K562 (cell line): ENCODE data around the gene UPF1. TPM values are rescaled to one million over a fixed set of nuclear protein-coding genes. Genes with fewer than 3 reads are reported as not detected.

Source experiments
- ARID3A ChIP-seq: IDR thresholded peaks from 2 replicates; pipeline ENCODE4 v1.6.1; 2012; ENCODE audit warnings: low read depth, low read length, improper control_type of control experiment, borderline replicate concordance
- CBX2 ChIP-seq: fragments of 200-600 bp; sonication (generic); IDR thresholded peaks from one replicate; pipeline ENCODE4 v1.6.1; 2012; ENCODE audit warnings: mild to moderate bottlenecking, low read length, inconsistent platforms; ENCODE audit not compliant: insufficient read depth, poor library complexity, severe bottlenecking
- CREB5 ChIP-seq: fragments of 250-450 bp; sonication (Bioruptor Pico); IDR thresholded peaks from 2 replicates; pipeline ENCODE4 v1.5.0; 2020; ENCODE audit warnings: mild to moderate bottlenecking
- DDX20 ChIP-seq: fragments of 450-650 bp; IDR thresholded peaks from 2 replicates; pipeline ENCODE4 v1.6.1; 2016; ENCODE audit warnings: missing genetic modification characterization, low read depth, mild to moderate bottlenecking, missing compliant biosample characterization, moderate library complexity
- ETV5 ChIP-seq: sonication (generic); formaldehyde crosslinking; IDR thresholded peaks from 2 replicates; pipeline ENCODE4 v1.4.0; 2020; ENCODE audit warnings: low read depth, mild to moderate bottlenecking, missing genetic modification reagents
- IRF2 ChIP-seq: sonication (generic); formaldehyde crosslinking; IDR thresholded peaks from 2 replicates; pipeline ENCODE4 v1.8.1; 2022; ENCODE audit warnings: mild to moderate bottlenecking, missing genetic modification reagents
- KDM1A ChIP-seq, 2 experiments: fragments of 450-650 bp; IDR thresholded peaks; 2 replicates each; pipeline ENCODE4 v1.6.1; 2016; ENCODE audit warnings: mild to moderate bottlenecking in 2 of 2
- MECOM ChIP-seq: fragments of 250-450 bp; sonication (Bioruptor Pico); IDR thresholded peaks from 2 replicates; pipeline ENCODE4 v1.8.0; 2022; ENCODE audit warnings: inconsistent platforms
- MTF1 ChIP-seq: fragments of 250-450 bp; sonication (Bioruptor Pico); IDR thresholded peaks from 2 replicates; pipeline ENCODE4 v1.9.0; 2021; ENCODE audit warnings: moderate library complexity, mild to moderate bottlenecking, inconsistent platforms, borderline replicate concordance
- NFRKB ChIP-seq: fragments of 450-650 bp; IDR thresholded peaks from 2 replicates; pipeline ENCODE4 v1.6.1; 2016; ENCODE audit warnings: low read depth
- RAD51 ChIP-seq: fragments of 450-650 bp; IDR thresholded peaks from 2 replicates; pipeline ENCODE4 v1.7.1; 2016; ENCODE audit warnings: low read depth, mild to moderate bottlenecking, borderline replicate concordance
- RBM14 ChIP-seq: fragments of 200-400 bp; formaldehyde crosslinking; IDR thresholded peaks from 2 replicates; pipeline ENCODE4 v1.6.1; 2018; ENCODE audit warnings: low read depth, mild to moderate bottlenecking, low read length, moderate library complexity, borderline replicate concordance; ENCODE audit not compliant: insufficient read depth
- RBM39 ChIP-seq: fragments of 200-400 bp; formaldehyde crosslinking; optimal IDR thresholded peaks from 2 replicates; pipeline ENCODE3; 2018; ENCODE audit warnings: low read depth, low read length
- SETDB1 ChIP-seq: IDR thresholded peaks from one replicate; pipeline ENCODE4 v1.6.1; 2012; ENCODE audit warnings: low read length, control low read depth, inconsistent platforms
- SIX5 ChIP-seq, 2 experiments: IDR thresholded peaks; 2 replicates each; pipeline ENCODE4 v1.6.1; 2011; ENCODE audit warnings: low read length in 2 of 2, borderline replicate concordance in 1 of 2, low read depth in 1 of 2, mild to moderate bottlenecking in 1 of 2, moderate library complexity in 1 of 2; ENCODE audit not compliant: insufficient read depth in 1 of 2
- SMARCE1 ChIP-seq: fragments of 450-650 bp; IDR thresholded peaks from 2 replicates; pipeline ENCODE4 v1.7.1; 2016; ENCODE audit warnings: mild to moderate bottlenecking
- TRIM24 ChIP-seq, 2 experiments: fragments of 450-650 bp; IDR thresholded peaks; 2 replicates each; pipeline ENCODE4 v1.6.1; 2016
- UBTF ChIP-seq, 2 experiments: IDR thresholded peaks; 2 replicates each; pipeline ENCODE4 v1.6.1; 2012; ENCODE audit warnings: improper control_type of control experiment in 2 of 2, low read depth in 2 of 2, low read length in 2 of 2, borderline replicate concordance in 1 of 2
- ZNF408 ChIP-seq: fragments of 250-450 bp; sonication (Bioruptor Pico); IDR thresholded peaks from 2 replicates; pipeline ENCODE4 v1.4.0; 2020; ENCODE audit warnings: low read depth, mild to moderate bottlenecking, moderate library complexity
- ZNF512 ChIP-seq: IDR thresholded peaks from 2 replicates; pipeline ENCODE4 v1.6.1; 2016; ENCODE audit warnings: missing genetic modification characterization, missing compliant biosample characterization
- polyA plus RNA-seq, 8 experiments: library from polyadenylated mRNA; depleted of rRNA in 4 of 8; stranded (reverse) in 5 of 8; unstranded in 3 of 8; fragments of >200 nt; fragmentation: Nextera tagmentation in 2 of 8; fragmentation: Illumina TruSeq in 1 of 8; extraction: Ambion mirVana in 2 of 8; extraction: Trizol in 1 of 8; gene quantifications; 2 replicates each; pipeline versions ENCODE4 v1.2.1 to v1.2.3, GENCODE V29; 2011 to 2014; ENCODE audit warnings: inconsistent platforms in 1 of 8, missing spikeins in 1 of 8
- total RNA-seq, 7 experiments: library from RNA; depleted of rRNA in 6 of 7; stranded (reverse); fragments of >200 nt in 6 of 7; fragmentation: Illumina TruSeq in 2 of 7; extraction: Trizol in 2 of 7; gene quantifications; 2 replicates each; pipeline versions ENCODE4 v1.2.1 to v1.2.3, GENCODE V29; 2011 to 2021; ENCODE audit warnings: low replicate concordance in 1 of 7

Gene UPF1
- total and polyA plus RNA-seq, 9 of the 15 experiments (the other 6 are each of a cell fraction or from before 2014, with no cell fraction given), result 0.34 to 103 (median 27.9) TPM

GRCh38 chr19:18789883-18790565 is 41.7 kb upstream of the UPF1 start (continued):
- 0 out of 4 replicates have a peak, but pooled peaks of 1 of the 2 experiments have one; percentile 26 for TF ChIP-seq UBTF (IDR thresholded peaks at IDR 0.05; ENCODE audit: borderline replicate concordance in 1 of 2, low read depth in 2 of 2, low read length in 2 of 2)
- TF ChIP-seq MTF1 (CRISPR knock-in tag), result no peak
- no peak for TF ChIP-seq NFRKB
- no peak for TF ChIP-seq IRF2 (CRISPR knock-in tag)
- TF ChIP-seq TRIM24 (IDR thresholded peaks at IDR 0.05), result no peak
- TF ChIP-seq RBM14, result no peak
- TF ChIP-seq CREB5 (CRISPR knock-in tag), result no peak
- no peak for TF ChIP-seq ARID3A
- TF ChIP-seq CBX2, result no peak
- no peak for TF ChIP-seq SMARCE1
- TF ChIP-seq RBM39, result no peak
- no peak for TF ChIP-seq MECOM (CRISPR knock-in tag)
- peak; percentile 25; the same call in 1 of the 2 replicates for TF ChIP-seq ZNF512
- no peak for TF ChIP-seq KDM1A (IDR thresholded peaks at IDR 0.05)
- no peak for TF ChIP-seq DDX20 (tag)
- no peak for TF ChIP-seq SIX5 (IDR thresholded peaks at IDR 0.05; ENCODE audit: borderline replicate concordance in 1 of 2, insufficient read depth in 1 of 2, low read depth in 1 of 2, low read length in 2 of 2)
- TF ChIP-seq SETDB1, result no peak
- no peak for TF ChIP-seq ZNF408 (CRISPR knock-in tag)
- TF ChIP-seq RAD51, result no peak
- TF ChIP-seq ETV5 (CRISPR knock-in tag), result no peak
